DND-41 (cell line): ENCODE data around the gene NEU4.

Experiments
- ATAC-seq: fragments of 200-7000 bp; cut with Tn5 transposase; 3 replicates; pipeline ENCODE4 v1.9.1; 2021; ENCODE audit warnings: low read depth; ENCODE audit not compliant: insufficient read depth
- DNase-seq: peaks from one replicate; pipeline ENCODE4 v3.0.0-alpha.2; 2020
- H2AFZ ChIP-seq: 2 replicates; pipeline ENCODE4 v1.6.0; 2012; ENCODE audit warnings: low read depth, low read length
- H3K27ac ChIP-seq: 2 replicates; pipeline ENCODE4 v1.5.1; 2012; ENCODE audit warnings: low read length, inconsistent platforms
- H3K27me3 ChIP-seq: fragments of 200-600 bp; sonication (generic); 2 replicates; pipeline ENCODE4 v1.6.0; 2012; ENCODE audit warnings: low read length, mild to moderate bottlenecking, inconsistent platforms; ENCODE audit not compliant: insufficient read depth, poor library complexity
- H3K36me3 ChIP-seq: 2 replicates; pipeline ENCODE4 v1.5.1; 2012; ENCODE audit warnings: low read length, inconsistent platforms; ENCODE audit not compliant: insufficient read depth
- H3K4me1 ChIP-seq: 2 replicates; pipeline ENCODE4 v1.5.1; 2012; ENCODE audit warnings: mild to moderate bottlenecking, low read length; ENCODE audit not compliant: insufficient read depth
- H3K4me2 ChIP-seq: 2 replicates; pipeline ENCODE4 v1.6.0; 2012; ENCODE audit warnings: mild to moderate bottlenecking, moderate library complexity, low read length, inconsistent platforms; ENCODE audit not compliant: insufficient read depth
- H3K4me3 ChIP-seq, 2 experiments: fragments of 200-600 bp in 1 of 2; shearing (Covaris generic) in 1 of 2; 2 replicates each; pipeline ENCODE4 v1.5.1; 2012 to 2016; ENCODE audit warnings: inconsistent platforms in 2 of 2, low read length in 2 of 2, mild to moderate bottlenecking in 2 of 2, low read depth in 1 of 2, moderate library complexity in 1 of 2
- H3K79me2 ChIP-seq: 2 replicates; pipeline ENCODE4 v1.6.0; 2012; ENCODE audit warnings: low read length, inconsistent platforms; ENCODE audit not compliant: insufficient read depth
- H3K9ac ChIP-seq: 2 replicates; pipeline ENCODE4 v1.6.0; 2012; ENCODE audit warnings: low read depth, mild to moderate bottlenecking, inconsistent platforms, low read length, moderate library complexity
- H3K9me3 ChIP-seq: 2 replicates; pipeline ENCODE4 v1.5.1; 2012; ENCODE audit warnings: low read length, moderate library complexity, mild to moderate bottlenecking, inconsistent platforms; ENCODE audit not compliant: insufficient read depth, severe bottlenecking
- H4K20me1 ChIP-seq: 2 replicates; pipeline ENCODE4 v1.6.0; 2012; ENCODE audit warnings: low read length; ENCODE audit not compliant: insufficient read depth
- CTCF ChIP-seq: IDR thresholded peaks from 2 replicates; pipeline ENCODE4 v1.5.1; 2012; ENCODE audit warnings: borderline replicate concordance, low read length, moderate library complexity, mild to moderate bottlenecking; ENCODE audit not compliant: poor library complexity, severe bottlenecking; ENCODE audit errors: extremely low read depth
- EZH2 ChIP-seq: IDR thresholded peaks from 3 replicates; pipeline ENCODE4 v1.6.1; 2012; ENCODE audit warnings: borderline replicate concordance, low read depth, mild to moderate bottlenecking, moderate library complexity, low read length, inconsistent platforms; ENCODE audit not compliant: severe bottlenecking

The NEU4 gene

GRCh38 chr2:241854342-241855244 lies 45.6 kb downstream of the NEU4 start:
- no peak for TF ChIP-seq EZH2
- no peak for TF ChIP-seq CTCF
- H3K27ac ChIP-seq: no peak overlapping the region
- H3K4me2 ChIP-seq: no peak overlapping the region
- 0 out of 2 replicates have a peak, but pooled peaks cover 7% of the 10 kb centered on the region for H4K20me1 ChIP-seq
- no peaks in the 10 kb centered on the region for H3K36me3 ChIP-seq
- H3K27me3 ChIP-seq: no peaks in the 10 kb centered on the region
- peaks cover 11% of the 10 kb centered on the region for H3K4me1 ChIP-seq
- no peaks in the 10 kb centered on the region for H3K9me3 ChIP-seq
- no peak for DNase-seq
- no peak overlapping the region for H3K9ac ChIP-seq
- no peak overlapping the region for H2AFZ ChIP-seq
- H3K4me3 ChIP-seq: no peak overlapping the region
- no peak for ATAC-seq
- no peaks in the 10 kb centered on the region for H3K79me2 ChIP-seq

- H4K20me1 ChIP-seq: 0 out of 2 replicates have a peak, but pooled peaks cover 11% of the 10 kb centered on the region
- H3K4me3 ChIP-seq: no peak overlapping the region
- H3K36me3 ChIP-seq: no peaks in the 10 kb centered on the region
- H3K27me3 ChIP-seq: no peaks in the 10 kb centered on the region
- H2AFZ ChIP-seq: no peak overlapping the region
- ATAC-seq (no peak), DNase-seq (no peak)
- no peak overlapping the region for H3K27ac ChIP-seq
- no peaks in the 10 kb centered on the region for H3K9me3 ChIP-seq
- TF ChIP-seq EZH2 (no peak), CTCF (no peak)
- no peak overlapping the region for H3K9ac ChIP-seq
- peaks cover 19% of the 10 kb centered on the region for H3K4me1 ChIP-seq
- H3K4me2 ChIP-seq: no peak overlapping the region
- no peaks in the 10 kb centered on the region for H3K79me2 ChIP-seq
Measured at GRCh38 chr2:241855245-241855887, 46.4 kb downstream of the NEU4 start.

- Histone ChIP-seq H3K27ac (no peak overlapping the region), H3K79me2 (no peaks in the 10 kb centered on the region), H3K36me3 (no peaks in the 10 kb centered on the region), H2AFZ (no peak overlapping the region), H3K4me3 (no peak overlapping the region), H3K4me2 (no peak overlapping the region), H4K20me1 (peaks cover 11% of the 10 kb centered on the region; the same call in 1 of the 2 replicates), H3K9me3 (no peaks in the 10 kb centered on the region), H3K9ac (no peak overlapping the region), H3K27me3 (no peaks in the 10 kb centered on the region), H3K4me1 (peaks cover 25% of the 10 kb centered on the region)
- DNase-seq: no peak
- ATAC-seq: no peak
- TF ChIP-seq EZH2 (no peak), CTCF (no peak)
Measured at GRCh38 chr2:241855888-241856422, 47.0 kb downstream of the NEU4 start.
